Natural killer cell (primary cell): ENCODE results near the gene DGKD. TPM values are rescaled to one million over a fixed set of nuclear protein-coding genes. Genes with fewer than 3 reads are reported as not detected.

ENCODE experiments used
- ATAC-seq, 3 donors: fragments of 150-1000 bp in 2 of 3; fragments of 200-7000 bp in 1 of 3; cut with Tn5 transposase; 1 replicate in 1 of 3; 2 replicates in 2 of 3; pipeline ENCODE4 v1.10.0; 2021; ENCODE audit warnings: mild to moderate bottlenecking in 2 of 3, moderate library complexity in 2 of 3
- DNase-seq, 2 donors: peaks; one replicate each; pipeline versions ENCODE4 v3.0.0 to v3.0.0-alpha.2; 2013 to 2021; ENCODE audit warnings: mixed read lengths in 1 of 2
- H3K27ac ChIP-seq: one replicate; pipeline ENCODE4 v1.5.1; 2013; ENCODE audit warnings: mild to moderate bottlenecking, low read length
- H3K27me3 ChIP-seq: one replicate; pipeline ENCODE4 v1.6.1; 2013; ENCODE audit warnings: low read length; ENCODE audit not compliant: control insufficient read depth, insufficient read depth
- H3K36me3 ChIP-seq: one replicate; pipeline ENCODE4 v1.6.1; 2013; ENCODE audit warnings: low read length; ENCODE audit not compliant: control insufficient read depth, insufficient read depth
- H3K4me1 ChIP-seq: one replicate; pipeline ENCODE4 v1.6.1; 2013; ENCODE audit warnings: low read length; ENCODE audit not compliant: control insufficient read depth, insufficient read depth
- H3K4me3 ChIP-seq: one replicate; pipeline ENCODE4 v1.5.1; 2013; ENCODE audit warnings: low read length
- H3K9me3 ChIP-seq: one replicate; pipeline ENCODE4 v1.6.1; 2013; ENCODE audit warnings: low read length; ENCODE audit not compliant: control insufficient read depth, insufficient read depth
- H3K27ac Mint-ChIP-seq, 2 donors: one replicate each; pipeline ENCODE4 v1.8.0; 2022; ENCODE audit warnings: mild to moderate bottlenecking in 2 of 2, mixed read lengths in 2 of 2, moderate library complexity in 1 of 2
- H3K27me3 Mint-ChIP-seq, 2 donors: one replicate each; pipeline ENCODE4 v1.8.0; 2022; ENCODE audit warnings: low read depth in 2 of 2, mixed read lengths in 2 of 2
- H3K36me3 Mint-ChIP-seq: one replicate; pipeline ENCODE4 v1.8.0; 2022; ENCODE audit warnings: mixed read lengths
- H3K4me1 Mint-ChIP-seq, 2 donors: one replicate each; pipeline ENCODE4 v1.8.0; 2022; ENCODE audit warnings: mixed read lengths in 2 of 2
- H3K4me3 Mint-ChIP-seq: one replicate; pipeline ENCODE4 v1.8.0; 2022; ENCODE audit warnings: mild to moderate bottlenecking, moderate library complexity, mixed read lengths
- H3K9me3 Mint-ChIP-seq, 2 donors: one replicate each; pipeline ENCODE4 v1.8.0; 2022; ENCODE audit warnings: mixed read lengths in 2 of 2
- CTCF ChIP-seq: fragments of 200-600 bp; IDR thresholded peaks from one replicate; pipeline ENCODE4 v1.8.0; 2022; ENCODE audit warnings: antibody characterized with exemption
- WGBS: methylation state at CpG from one replicate; pipeline ENCODE4 v1.1.7; 2013; ENCODE audit warnings: missing lambda C conversion rate; ENCODE audit not compliant: insufficient coverage; 5-methylcytosine and 5-hydroxymethylcytosine counted together
- intact Hi-C: fragments of 100-400 bp; cut with micrococcal nuclease; formaldehyde crosslinking; loops from one replicate; pipeline ENCODE4 v1.14.2; 2022
- total RNA-seq, 4 donors: library from RNA; stranded (reverse); fragments of 120-200 nt in 1 of 4; gene quantifications; one replicate each; pipeline versions ENCODE4 v1.2.3 to v1.2.4, GENCODE V29; 2013 to 2022

The DGKD gene
- total RNA-seq, 3 donors from 2014 or later (not counting 1 experiment from before 2014, with no cell fraction given) = 299 to 456 (median 329) TPM

DNA sequence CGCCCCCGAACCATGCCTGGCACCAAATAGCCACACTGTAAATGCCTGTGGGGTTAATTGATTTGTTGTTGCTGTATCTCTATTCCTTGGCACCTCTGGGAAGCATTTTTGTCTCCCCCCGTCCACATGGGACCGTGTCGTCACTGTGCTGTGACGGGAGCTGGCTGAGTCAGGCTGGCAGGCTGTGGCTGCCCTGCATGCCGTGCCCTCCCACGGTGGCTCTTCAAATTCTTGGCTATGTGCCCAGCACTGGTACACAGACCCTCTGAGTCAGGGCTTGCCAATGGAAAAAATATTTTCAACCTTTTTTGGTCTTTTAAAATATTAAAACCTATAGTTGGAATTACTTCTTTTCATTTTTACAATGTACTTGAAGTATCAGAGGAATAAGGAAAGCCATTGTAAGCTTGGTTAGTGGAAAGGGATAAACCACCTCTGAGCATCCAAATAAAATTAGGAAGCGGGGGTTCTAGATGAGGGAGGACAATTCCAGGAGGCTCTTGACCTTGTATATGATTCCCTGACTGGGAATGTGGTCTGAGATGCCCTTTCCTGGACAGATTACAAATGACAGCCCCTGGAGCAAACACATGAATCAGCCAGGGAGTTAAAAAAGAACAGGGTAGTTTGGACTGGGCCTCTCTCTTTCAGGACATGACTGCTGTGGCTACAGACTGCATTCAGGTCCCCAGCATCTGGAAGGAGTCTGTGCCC lies 59.4 kb downstream of the DGKD start:
- intact Hi-C loops = no loop called here
- no peak overlapping the region for H3K4me3 ChIP-seq
- ATAC-seq = peak in 1 of 3 donors; percentile 10
- H3K4me1 Mint-ChIP-seq = peaks cover 67 to 82% of the 10 kb centered on the region in 2 donors
- peak overlapping the region; percentile 73 to 84 for H3K27ac Mint-ChIP-seq
- H3K9me3 ChIP-seq = no peaks in the 10 kb centered on the region
- TF ChIP-seq CTCF = no peak
- 71% methylated on average over 9 of the region's 9 CpGs for whole genome bisulfite sequencing
- H3K4me1 ChIP-seq = peaks cover 55% of the 10 kb centered on the region
- peaks cover 8% of the 10 kb centered on the region for H3K36me3 Mint-ChIP-seq
- peaks cover 24% of the 10 kb centered on the region for H3K36me3 ChIP-seq
- peak overlapping the region; percentile 28 for H3K4me3 Mint-ChIP-seq
- DNase-seq = peak in 1 of 2 donors; percentile 74
- H3K27me3 Mint-ChIP-seq = no peaks in the 10 kb centered on the region
- no peaks in the 10 kb centered on the region for H3K9me3 Mint-ChIP-seq
- H3K27ac ChIP-seq = peak overlapping the region; percentile 12
- H3K27me3 ChIP-seq = no peaks in the 10 kb centered on the region

GRCh38 chr2:233414273-233414654 lies 60.0 kb downstream of the DGKD start:
- peak overlapping the region; percentile 9 for H3K27ac ChIP-seq
- no peak overlapping the region for H3K4me3 Mint-ChIP-seq
- no peak for DNase-seq
- TF ChIP-seq CTCF = no peak
- no peaks in the 10 kb centered on the region for H3K9me3 ChIP-seq
- no peaks in the 10 kb centered on the region for H3K27me3 Mint-ChIP-seq
- peaks cover 56% of the 10 kb centered on the region for H3K4me1 ChIP-seq
- H3K4me3 ChIP-seq = no peak overlapping the region
- peaks cover 24% of the 10 kb centered on the region for H3K36me3 ChIP-seq
- peaks cover 67 to 82% of the 10 kb centered on the region in 2 donors for H3K4me1 Mint-ChIP-seq
- H3K9me3 Mint-ChIP-seq = no peaks in the 10 kb centered on the region
- no peaks in the 10 kb centered on the region for H3K27me3 ChIP-seq
- WGBS = 95% methylated on average over 4 of the region's 4 CpGs
- H3K27ac Mint-ChIP-seq = peak overlapping the region; percentile 73 to 84
- no peak for ATAC-seq
- H3K36me3 Mint-ChIP-seq = peaks cover 8% of the 10 kb centered on the region
- intact Hi-C loops = no loop called here

DNA sequence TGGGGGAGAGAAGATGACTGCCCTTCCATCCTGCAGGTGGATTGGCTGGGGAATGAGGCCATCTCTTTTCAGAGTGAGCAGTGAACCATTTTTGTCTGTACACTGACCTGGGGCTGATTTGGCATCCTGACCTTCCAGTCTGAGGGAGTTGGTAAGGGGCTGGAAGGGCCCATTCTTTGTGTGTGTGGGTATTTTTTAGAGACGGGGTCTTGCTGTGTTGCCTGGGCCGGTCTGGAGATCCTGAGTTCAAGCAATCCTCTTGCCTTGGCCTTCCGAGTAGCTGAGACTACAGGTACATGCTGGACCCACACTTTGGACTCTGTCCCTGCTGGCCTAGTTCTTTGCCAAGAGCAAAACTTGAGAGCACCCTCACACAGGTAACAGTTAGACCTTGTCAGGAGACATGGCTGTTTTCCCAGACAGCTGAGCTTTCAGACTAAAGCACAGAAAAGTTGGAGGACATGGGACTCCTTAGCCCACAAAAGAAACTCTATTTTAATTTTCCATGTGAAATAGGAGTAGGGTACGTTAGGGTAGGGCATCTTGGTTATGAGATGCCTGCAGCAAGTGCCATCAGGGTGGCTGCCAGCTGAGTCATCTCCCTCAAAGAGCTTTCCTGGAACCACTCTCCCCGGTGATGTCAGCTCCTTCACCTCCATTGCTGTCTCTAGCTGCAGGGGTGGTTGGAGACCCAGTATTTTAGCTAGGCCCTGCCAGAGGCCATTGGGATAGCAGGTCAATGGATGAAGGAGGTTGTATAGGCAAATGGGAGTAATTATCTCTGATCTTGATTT lies 60.7 kb downstream of the DGKD start:
- WGBS = 87% methylated on average over 4 of the region's 5 CpGs
- Histone ChIP-seq H3K36me3 (peaks cover 24% of the 10 kb centered on the region), H3K9me3 (no peaks in the 10 kb centered on the region), H3K4me3 (no peak overlapping the region), H3K27ac (no peak overlapping the region), H3K27me3 (no peaks in the 10 kb centered on the region), H3K4me1 (peaks cover 59% of the 10 kb centered on the region)
- no peak overlapping the region for H3K4me3 Mint-ChIP-seq
- ATAC-seq (no peak), DNase-seq (no peak)
- H3K36me3 Mint-ChIP-seq = peaks cover 8% of the 10 kb centered on the region
- H3K4me1 Mint-ChIP-seq = peaks cover 67 to 82% of the 10 kb centered on the region in 2 donors
- TF ChIP-seq CTCF = no peak
- peak overlapping the region; percentile 52 to 84 for H3K27ac Mint-ChIP-seq
- no peaks in the 10 kb centered on the region for H3K27me3 Mint-ChIP-seq
- intact Hi-C loops = loop anchor here (5.0 kb wide), 1 partner anchor 33 kb away; no protein-coding TSS in a partner anchor
- no peaks in the 10 kb centered on the region for H3K9me3 Mint-ChIP-seq
